ENCODE measurements around the gene NCOA1. TPM values are rescaled to one million over a fixed set of nuclear protein-coding genes. Genes with fewer than 3 reads are reported as not detected.

The NCOA1 gene
- total RNA-seq, 1 donor from 2014 or later: 3.4 TPM

DNA sequence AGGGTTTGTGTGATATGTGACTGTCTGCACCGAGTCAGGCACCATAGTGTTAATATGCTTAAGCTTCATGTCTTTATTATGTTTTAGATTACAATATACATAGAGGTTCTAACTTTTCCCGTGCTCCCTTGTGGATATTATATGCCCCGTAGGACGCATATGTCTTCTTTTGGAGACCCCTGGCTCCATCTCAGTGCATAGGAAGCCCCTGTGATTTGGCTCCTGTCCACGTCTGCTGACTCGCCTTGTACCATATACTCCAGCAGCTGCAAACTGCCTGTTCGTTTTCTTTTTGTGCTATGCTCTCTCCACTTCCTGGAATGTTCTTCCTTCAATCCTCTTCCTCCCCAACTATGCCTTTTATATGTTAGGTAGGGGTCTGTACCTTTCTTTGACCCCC, 191.2 kb downstream of the NCOA1 start:
- FAIRE-seq (no peak), DNase-seq (ENCODE audit: low read depth) (no peak)
- TF ChIP-seq, protein P1, sequence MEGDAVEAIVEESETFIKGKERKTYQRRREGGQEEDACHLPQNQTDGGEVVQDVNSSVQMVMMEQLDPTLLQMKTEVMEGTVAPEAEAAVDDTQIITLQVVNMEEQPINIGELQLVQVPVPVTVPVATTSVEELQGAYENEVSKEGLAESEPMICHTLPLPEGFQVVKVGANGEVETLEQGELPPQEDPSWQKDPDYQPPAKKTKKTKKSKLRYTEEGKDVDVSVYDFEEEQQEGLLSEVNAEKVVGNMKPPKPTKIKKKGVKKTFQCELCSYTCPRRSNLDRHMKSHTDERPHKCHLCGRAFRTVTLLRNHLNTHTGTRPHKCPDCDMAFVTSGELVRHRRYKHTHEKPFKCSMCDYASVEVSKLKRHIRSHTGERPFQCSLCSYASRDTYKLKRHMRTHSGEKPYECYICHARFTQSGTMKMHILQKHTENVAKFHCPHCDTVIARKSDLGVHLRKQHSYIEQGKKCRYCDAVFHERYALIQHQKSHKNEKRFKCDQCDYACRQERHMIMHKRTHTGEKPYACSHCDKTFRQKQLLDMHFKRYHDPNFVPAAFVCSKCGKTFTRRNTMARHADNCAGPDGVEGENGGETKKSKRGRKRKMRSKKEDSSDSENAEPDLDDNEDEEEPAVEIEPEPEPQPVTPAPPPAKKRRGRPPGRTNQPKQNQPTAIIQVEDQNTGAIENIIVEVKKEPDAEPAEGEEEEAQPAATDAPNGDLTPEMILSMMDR (IDR thresholded peaks at IDR 0.05; ENCODE audit: insufficient read depth, low read length, severe bottlenecking): no peak

DNA sequence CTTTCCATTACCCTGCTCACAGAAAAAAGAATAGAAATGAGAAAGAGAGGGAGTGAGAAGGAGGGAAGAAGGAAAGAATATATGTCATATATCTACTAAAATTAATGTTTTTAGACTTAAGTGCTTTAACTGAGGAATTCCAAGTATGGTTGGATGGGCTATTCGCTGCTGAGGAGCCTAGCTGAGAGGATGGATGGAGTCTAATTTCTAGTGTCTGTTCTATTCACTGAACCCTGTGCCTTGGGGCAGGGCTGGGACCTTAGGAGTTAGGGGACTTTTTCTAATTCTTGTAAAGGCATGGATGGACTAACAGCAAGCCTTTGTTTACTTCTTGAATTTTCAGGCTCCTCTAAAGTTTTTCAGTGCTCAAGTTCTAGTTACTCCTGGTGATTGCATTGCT, 192.4 kb downstream of the NCOA1 start:
- no peaks in the 10 kb centered on the region for H3K27me3 ChIP-seq (ENCODE audit: control insufficient read depth, insufficient read depth, low read length)
- no peak overlapping the region for H3K4me3 ChIP-seq (ENCODE audit: low read depth, low read length)
- TF ChIP-seq, protein P1 (IDR thresholded peaks at IDR 0.05; ENCODE audit: insufficient read depth, low read length, severe bottlenecking): no peak
- no peaks in the 10 kb centered on the region for H3K36me3 ChIP-seq (ENCODE audit: control insufficient read depth, insufficient read depth, low read length)
- DNase-seq (ENCODE audit: low read depth) (no peak), FAIRE-seq (no peak)

More for the DNA sequence above, 191.2 kb downstream of the NCOA1 start:
- no peak overlapping the region for H3K4me3 ChIP-seq (ENCODE audit: low read depth, low read length)
- no peaks in the 10 kb centered on the region for H3K27me3 ChIP-seq (ENCODE audit: control insufficient read depth, insufficient read depth, low read length)
- no peaks in the 10 kb centered on the region for H3K36me3 ChIP-seq (ENCODE audit: control insufficient read depth, insufficient read depth, low read length)

DNA sequence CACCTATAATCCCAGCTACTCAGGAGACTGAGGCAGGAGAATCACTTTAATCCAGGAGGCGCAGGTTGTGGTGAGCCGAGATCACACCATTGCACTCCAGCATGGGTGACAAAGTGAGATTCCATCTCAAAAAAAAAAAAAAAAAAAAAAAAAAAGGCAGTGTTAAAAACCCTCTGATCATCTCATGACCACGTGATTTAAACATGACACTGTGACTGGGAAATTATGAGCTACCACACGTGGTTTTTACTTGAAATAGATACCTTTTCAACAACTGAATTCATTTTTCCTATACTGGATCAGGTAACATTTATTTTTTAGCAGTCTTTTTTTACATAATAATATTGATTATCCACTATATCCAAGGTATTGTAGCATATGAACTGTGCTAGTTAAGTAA, 199.5 kb downstream of the NCOA1 start:
- H3K4me3 ChIP-seq (ENCODE audit: low read depth, low read length): no peak overlapping the region
- no peaks in the 10 kb centered on the region for H3K36me3 ChIP-seq (ENCODE audit: control insufficient read depth, insufficient read depth, low read length)
- TF ChIP-seq, protein P1 (IDR thresholded peaks at IDR 0.05; ENCODE audit: insufficient read depth, low read length, severe bottlenecking): no peak
- no peak for FAIRE-seq
- no peaks in the 10 kb centered on the region for H3K27me3 ChIP-seq (ENCODE audit: control insufficient read depth, insufficient read depth, low read length)
- no peak for DNase-seq (ENCODE audit: low read depth)

DNA sequence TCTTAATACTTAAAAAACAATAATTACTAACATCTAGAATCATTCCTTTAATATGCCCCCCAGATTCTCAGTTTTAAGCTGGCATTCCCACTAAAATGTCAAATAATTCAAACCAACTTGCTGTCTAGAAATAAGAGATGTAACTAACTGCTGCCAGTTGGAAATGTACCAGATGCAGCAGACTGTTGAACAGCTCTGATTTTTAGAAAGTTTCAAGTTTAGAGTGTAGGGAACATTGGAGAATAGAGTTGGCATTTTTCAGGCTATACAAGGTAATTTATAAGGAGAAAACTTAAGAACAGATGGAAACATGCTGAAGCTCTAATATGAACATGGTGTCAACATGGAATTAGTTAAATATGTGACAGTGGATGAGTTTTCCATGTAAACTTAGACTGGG, 200.8 kb downstream of the NCOA1 start:
- TF ChIP-seq, protein P1 (IDR thresholded peaks at IDR 0.05; ENCODE audit: insufficient read depth, low read length, severe bottlenecking): no peak
- FAIRE-seq: no peak
- Histone ChIP-seq H3K36me3 (ENCODE audit: control insufficient read depth, insufficient read depth, low read length) (no peaks in the 10 kb centered on the region), H3K4me3 (ENCODE audit: low read depth, low read length) (no peak overlapping the region), H3K27me3 (ENCODE audit: control insufficient read depth, insufficient read depth, low read length) (no peaks in the 10 kb centered on the region)
- no peak for DNase-seq (ENCODE audit: low read depth)

DNA sequence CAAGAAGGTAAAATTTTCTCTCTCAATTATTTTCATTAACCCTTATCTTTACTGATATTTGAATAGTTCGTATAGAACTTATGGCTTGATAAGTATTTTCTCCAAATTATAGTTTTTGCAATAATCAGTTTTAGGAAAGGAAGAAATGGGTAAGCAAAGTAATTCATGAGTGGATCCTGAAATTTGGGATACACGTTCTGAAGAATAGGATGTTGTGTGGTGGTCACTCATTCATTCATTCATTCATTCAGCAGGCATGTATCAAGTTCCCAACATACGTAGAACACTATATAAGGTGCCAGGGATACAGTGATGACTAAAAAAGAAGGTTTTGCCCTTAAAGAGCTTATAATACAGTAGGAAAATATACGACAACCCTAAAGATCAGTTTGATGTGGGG, 206.7 kb downstream of the NCOA1 start:
- Histone ChIP-seq H3K4me3 (ENCODE audit: low read depth, low read length) (no peak overlapping the region), H3K36me3 (ENCODE audit: control insufficient read depth, insufficient read depth, low read length) (no peaks in the 10 kb centered on the region), H3K27me3 (ENCODE audit: control insufficient read depth, insufficient read depth, low read length) (no peaks in the 10 kb centered on the region)
- no peak for DNase-seq (ENCODE audit: low read depth)
- FAIRE-seq: no peak
- TF ChIP-seq, protein P1 (IDR thresholded peaks at IDR 0.05; ENCODE audit: insufficient read depth, low read length, severe bottlenecking): no peak

DNA sequence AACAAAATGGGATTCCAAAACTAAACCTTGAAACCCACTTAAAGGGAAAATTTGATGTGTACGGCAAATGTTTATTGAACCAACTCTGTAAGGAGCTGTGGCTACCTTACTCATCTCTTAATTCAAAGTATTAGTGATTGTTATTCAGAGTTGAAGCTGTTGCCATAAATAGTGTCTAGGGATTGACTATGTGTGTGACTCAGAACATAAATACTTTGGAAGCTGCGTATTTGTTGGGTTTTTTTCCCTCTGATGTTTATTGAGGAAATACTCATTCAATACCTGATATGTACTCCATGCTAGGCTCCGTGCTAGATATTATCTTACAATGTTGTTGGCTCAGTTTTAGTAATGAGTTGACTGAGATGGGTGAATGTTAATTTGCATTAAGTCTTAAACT, 211.7 kb downstream of the NCOA1 start:
- no peak overlapping the region for H3K4me3 ChIP-seq (ENCODE audit: low read depth, low read length)
- TF ChIP-seq, protein P1 (IDR thresholded peaks at IDR 0.05; ENCODE audit: insufficient read depth, low read length, severe bottlenecking): no peak
- no peaks in the 10 kb centered on the region for H3K36me3 ChIP-seq (ENCODE audit: control insufficient read depth, insufficient read depth, low read length)
- no peaks in the 10 kb centered on the region for H3K27me3 ChIP-seq (ENCODE audit: control insufficient read depth, insufficient read depth, low read length)
- DNase-seq (ENCODE audit: low read depth) (peak; percentile 96), FAIRE-seq (no peak)

Data from bronchial epithelial cell (primary cell).